Activated CD4-positive, alpha-beta T cell treated with anti-CD3 and anti-CD28 coated beads, Interleukin-2, amount 50 U/mL, for 4 hours (primary cell): Measurements from ENCODE around the gene SPTSSB.
A peak's percentile ranks its signal among the peaks of the same experiment; 100 is the strongest.

Experiments
- DNase-seq, 2 experiments: peaks; one replicate each; pipeline ENCODE4 v3.0.0-alpha.2; 2020

The SPTSSB gene

DNA sequence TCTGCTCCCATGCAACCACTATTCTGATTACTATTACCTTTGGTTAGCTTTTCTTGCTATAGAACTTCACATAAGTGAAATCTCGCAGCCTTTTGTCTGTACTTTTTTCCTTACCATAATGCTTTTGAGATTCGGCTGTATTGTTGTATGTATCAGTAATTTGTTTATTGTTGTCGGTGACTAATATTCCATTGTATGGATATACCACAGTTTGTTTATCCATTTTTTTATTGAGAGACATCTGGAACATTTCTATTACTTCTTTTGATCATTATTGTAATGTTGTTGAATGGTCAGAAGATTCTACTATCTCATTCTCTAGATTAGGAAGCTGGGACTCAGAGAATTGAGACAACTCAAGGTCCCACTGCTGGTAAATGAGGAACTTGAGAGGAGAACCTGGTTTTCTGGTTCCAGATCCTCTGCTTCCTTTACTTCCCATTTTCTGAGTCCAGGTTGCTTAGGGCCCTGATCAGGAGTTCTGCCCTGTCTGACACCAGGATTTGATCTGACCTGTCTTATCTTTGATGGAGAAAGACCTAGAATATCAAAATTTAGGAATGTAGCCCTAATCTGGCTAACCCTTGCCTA, 18.2 kb upstream of the SPTSSB start:
- DNase-seq = no peak

DNA sequence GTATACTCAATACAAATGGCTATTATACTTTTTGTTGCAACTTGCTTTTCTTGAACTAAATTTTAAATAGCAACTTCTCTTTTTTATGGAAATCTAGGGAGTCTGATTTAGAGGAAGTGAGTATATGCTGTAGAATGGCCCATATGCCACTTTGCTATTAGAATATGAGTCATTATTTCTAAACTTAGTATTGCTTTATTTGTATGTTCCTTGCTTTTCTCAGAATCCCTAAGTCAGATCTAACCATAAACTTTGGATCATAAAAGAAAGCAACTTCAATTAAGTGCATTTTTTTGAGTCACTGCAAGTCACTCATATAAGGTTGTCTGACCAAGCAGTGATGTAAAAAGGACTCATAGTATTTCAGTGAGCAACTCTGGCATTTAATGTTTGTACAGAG, 17.5 kb upstream of the SPTSSB start:
- DNase-seq = no peak

DNA sequence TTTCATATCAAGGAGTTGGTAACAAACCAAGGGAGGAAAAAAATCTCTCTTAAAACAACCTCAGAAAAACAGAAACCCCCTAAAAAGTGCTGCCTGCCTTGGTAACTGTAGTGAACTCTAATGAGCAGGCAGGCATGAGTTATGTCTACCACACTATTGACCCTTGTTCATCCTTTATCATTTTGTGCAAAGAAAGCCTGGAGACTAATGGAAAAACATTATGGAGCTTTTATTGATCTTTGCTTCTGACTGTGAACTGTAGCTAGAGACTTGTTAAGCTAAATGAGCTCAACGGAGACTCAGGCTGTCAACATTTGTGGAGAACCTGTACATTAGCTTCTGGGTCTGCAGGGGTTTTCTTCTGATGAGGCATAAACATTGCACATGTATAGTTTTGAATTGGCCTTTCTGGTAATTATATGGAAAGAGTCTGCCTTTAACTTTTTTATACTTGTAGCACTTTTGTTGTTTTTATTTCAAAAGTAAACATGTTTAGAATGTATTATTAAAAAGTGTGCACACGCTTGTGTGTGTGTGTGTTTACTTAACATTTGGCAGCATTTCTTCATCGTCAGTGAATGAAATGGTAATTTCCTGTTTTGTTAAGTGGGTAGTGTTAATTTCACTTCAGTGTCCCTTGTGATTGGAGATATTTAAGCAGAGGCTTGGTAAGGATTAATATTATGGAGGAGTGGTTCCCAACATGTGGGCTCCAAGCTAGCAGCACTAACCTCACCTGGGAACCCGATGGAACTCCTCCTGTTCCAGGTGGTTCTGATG, 15.9 kb upstream of the SPTSSB start:
- DNase-seq = no peak

DNA sequence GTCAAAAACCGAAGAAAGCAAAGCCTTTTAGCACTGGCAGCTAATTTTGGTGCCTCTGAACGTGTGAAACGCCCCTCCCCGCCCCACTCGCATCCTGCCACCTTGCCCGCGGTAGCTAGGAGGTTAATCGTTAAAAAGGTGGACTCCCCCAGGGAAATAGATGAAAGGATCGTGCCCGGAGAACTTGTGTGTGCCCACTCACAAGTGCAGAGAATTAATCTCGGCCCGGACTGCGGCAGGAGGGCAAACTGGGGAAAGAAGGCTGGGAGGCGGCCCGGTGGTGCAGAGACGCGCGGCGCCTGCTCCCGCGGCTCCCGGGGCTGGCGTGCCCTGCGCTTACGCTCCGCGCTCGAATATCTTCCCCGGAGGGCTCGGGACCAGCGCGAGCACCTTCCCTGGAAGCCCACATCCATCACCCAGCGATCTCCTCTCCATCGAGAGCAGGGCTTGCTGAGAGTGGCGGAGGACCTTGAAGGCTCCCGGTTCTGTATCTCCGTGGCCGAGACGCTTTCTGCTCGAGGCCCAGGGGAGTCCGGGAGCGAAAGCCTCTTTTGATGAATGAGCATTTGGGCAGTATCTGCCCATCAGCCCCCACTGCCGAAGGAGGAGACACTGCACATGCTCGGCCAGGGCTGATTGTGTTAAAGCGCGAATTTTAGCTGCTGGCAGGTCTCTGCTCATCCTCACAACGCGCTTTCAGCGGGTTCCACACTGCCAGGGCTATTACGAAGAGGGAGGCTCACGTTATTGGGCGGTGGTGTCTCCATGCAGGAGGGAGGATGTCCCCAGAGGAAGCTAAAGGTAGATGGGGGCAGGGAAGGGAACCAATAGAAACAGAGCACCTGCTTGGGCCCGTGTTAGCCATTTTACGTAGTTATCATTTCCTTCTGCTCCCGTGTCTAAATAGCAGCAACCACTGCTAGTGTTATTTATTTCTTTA, 1.3 kb upstream of the SPTSSB start:
- DNase-seq = peak in 1 of 2 experiments; percentile 1

DNA sequence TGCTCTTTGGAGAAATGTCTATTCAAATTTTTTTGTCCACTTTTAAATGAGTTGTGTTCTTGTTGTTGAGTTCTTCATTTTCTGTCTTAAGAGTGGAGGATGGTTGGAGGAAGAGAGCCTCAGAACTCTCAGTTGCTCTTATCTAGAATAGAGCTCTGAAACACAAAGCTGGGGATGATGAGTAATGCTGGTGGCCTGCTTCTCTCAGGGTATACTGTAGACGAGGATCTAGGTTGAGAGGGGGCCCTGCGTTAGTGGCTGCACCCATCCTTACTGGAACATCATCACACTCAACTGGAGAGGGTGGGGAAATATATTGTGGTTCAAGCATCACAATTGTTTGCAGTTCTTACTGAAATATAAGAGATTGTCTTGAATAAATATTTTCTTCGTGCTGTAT, 1.8 kb downstream of the SPTSSB start:
- no peak for DNase-seq

DNA sequence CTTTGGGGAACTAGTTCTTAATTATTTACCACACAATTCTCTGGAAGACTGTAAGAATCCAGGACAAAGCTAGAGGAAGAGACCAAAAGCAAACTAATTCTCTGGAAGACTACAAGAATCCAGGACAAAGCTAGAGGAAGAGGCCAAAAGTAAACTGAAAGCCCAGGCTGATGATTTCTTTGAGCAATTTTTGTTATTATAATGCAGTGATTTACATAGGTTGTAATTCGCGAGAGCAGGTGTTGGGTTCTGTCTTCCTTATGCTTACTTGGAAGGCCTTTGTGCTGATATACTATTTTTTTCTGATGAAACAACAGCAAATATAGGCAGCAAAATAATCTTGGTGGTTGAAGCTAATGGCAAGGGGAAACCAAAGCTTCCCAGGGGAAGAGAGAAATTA, 5.2 kb downstream of the SPTSSB start:
- DNase-seq = no peak

DNA sequence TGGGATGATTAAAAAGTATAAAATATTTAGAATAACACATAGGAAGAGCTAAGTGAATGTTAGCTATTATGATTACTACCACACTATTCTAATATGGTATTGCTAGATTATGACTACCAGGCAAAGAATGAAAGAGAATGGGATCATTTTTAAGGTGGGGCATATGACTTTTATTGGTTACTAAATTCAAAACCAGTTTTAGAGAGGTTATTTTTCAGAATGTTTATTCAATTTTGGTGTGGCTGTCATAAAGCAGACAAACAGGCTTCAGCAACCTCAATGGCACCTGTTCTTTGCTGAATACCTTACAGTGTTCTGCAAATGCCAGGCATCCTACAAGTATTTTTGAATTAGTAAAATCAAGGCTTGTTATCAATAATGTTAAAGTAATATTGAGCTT, 12.8 kb downstream of the SPTSSB start:
- DNase-seq = no peak

DNA sequence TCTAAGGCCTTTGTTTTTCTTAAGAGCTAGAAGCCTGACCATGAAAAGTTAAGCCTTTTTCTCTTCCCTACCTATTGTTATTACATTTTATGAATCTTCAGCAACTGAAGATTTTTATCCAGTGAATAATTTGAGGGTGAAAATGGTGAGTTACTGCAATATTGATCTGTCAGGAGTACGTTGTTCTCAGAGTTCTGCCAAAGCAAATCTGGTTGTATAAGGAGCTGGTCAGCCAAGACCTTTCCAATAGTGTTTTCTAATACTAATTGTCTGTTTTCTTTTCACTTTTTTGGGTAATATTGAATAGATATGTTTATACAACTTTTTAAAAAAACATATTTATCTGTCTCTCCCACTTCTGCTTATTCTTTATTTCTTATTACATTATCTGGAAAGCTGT, 15.0 kb downstream of the SPTSSB start:
- DNase-seq = no peak

DNA sequence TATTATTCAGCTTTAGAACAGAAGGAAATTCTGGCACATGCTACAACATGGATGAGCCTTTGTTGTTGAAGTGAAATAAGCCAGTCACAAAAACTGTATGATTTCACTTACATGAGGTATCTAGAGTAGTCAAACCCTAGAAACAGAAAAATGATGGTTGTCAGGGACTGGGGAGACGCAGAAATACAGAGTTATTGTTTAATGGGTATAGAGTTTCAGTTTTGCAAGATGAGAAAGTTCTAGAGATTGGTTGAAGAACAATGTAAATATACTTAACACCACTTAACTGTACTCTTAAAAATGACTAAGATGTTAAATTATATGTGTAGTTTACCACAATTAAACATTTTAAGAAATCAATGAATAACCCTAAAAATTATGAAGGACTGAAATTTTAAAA, 15.8 kb downstream of the SPTSSB start:
- no peak for DNase-seq

DNA sequence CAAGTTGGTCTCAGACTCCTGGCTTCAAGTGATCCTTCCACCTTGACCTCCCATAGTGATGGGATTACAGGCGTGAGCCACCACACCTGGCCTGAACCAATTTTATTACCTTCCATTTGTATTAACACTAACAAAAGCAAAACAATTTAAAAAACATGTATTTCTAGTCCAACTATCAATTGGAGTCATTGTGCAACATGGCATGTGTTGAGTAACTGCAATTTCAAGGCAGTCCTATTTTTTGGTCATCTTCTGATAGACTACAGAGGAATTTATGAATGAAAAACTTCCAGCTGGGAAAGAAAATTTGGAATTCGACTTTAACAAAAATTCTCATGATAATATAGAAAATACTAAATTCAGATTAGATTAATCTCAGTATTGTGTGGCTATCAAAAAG, 16.8 kb downstream of the SPTSSB start:
- DNase-seq = no peak

DNA sequence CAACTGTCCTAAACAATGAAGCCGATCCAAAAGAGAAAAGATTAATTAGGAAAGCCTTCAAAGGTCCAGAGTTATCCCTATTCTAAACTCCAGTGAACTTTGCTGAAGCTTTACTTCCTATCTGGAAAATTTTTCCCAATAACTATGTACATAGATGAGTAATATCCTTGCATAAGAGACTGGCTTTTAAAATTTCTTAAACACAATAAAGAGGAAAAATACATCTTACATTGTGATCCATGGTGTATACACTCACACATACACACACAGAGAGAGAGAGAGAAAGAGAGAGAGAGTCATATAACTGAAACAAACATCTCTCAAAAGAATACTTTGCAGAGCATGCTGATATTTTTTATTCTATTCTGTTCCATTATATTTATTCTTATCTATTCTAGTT, 20.0 kb downstream of the SPTSSB start:
- no peak for DNase-seq

DNA sequence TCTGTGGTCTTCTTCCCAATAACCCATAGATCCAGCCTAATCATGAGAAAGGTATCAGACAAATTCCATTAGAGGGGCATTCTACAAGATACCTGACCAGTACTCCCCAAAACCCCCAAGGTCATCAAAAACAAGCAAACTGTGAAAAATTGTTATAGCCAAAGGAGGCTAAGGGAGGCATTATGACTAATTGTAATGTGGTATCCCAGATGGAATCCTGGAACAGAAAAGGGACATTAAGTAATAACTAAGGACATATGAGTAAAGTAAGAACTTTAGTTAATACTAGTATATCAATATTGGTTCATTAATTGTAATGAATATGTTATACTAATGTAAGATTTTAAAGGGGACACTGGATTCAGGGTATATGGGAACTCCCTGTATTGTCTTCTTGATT, 20.4 kb downstream of the SPTSSB start:
- DNase-seq = no peak

DNA sequence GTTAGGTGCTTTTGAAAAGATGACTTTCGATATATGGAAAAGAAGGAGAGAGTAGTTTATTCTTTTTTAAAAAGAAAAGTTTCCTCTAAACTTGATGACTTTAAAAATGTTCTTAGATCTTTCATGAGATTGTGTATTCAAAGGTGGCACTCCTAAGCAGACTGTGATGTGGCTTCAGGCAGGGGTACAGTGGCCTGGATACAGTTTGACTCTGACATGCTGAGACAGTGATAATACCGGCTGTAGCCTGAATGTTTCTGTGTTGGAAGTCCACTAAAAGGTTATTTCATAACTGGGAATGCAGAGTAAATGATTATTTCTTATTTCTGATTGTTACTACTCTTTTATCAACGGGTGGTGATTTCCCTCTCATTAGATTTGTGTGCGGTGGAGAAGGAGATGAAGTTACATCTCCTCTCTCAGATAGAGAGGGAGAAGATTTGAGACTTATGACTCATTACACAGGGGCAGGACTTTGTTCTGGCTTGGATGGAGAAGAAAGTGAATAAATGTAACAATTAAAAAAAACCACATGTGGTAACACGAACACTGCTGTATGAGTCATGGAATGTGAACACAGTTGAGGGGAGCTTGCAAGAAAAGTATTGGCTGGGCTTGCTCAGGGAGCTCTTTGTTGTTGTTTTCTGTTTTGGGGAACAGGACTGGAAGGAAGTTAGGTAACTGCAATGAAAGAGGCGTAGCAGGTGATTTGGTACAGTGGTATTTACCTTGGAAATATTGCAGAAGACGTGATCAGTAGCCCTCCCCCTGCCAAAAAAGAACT, 21.6 kb downstream of the SPTSSB start:
- DNase-seq = peak; percentile 19 to 35

DNA sequence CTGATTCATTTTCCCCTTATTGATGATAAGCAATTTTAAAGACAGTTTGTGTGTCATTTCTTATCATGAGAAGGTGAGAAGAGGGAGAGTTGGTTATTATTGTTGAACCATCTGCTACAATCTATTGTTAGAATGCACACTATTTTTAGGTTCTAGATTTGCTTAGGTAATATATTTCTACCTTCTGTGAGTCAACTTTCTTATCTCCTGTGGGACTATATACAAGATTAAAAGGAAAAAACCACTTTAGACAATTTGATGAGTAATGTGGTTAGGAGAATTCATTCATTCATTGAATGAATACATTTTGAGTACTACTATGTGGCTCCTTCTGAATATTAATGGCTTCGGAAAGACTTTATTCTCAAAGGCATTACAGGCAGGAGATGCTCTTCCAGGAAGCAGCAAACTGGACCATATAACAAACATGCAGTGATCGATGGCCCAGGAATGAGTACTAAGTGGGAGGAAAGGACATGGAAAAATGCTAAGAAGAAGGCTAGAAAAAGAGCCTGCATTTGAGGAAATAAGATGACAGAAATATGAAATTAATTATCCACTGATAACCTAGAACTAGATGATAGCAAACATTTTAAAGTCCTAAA, 22.4 kb downstream of the SPTSSB start:
- DNase-seq = no peak

DNA sequence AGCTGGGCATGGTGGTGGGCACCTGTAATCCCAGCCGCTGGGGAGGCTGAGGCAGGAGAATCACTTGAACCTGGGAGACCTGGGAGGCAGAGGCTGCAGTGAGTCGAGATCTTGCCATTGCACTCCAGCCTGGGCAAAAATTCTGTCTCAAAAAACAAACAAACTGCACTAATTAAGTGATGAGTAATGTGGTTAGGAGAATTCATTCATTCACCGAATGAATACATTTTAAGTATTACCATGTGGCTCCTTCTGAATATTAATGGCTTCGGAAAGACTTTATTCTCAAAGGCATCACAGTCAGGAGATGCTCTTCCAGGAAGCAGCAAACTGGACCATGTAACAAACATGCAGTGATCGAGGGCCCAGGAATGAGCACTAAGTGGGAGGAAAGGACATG, 23.6 kb downstream of the SPTSSB start:
- no peak for DNase-seq

DNA sequence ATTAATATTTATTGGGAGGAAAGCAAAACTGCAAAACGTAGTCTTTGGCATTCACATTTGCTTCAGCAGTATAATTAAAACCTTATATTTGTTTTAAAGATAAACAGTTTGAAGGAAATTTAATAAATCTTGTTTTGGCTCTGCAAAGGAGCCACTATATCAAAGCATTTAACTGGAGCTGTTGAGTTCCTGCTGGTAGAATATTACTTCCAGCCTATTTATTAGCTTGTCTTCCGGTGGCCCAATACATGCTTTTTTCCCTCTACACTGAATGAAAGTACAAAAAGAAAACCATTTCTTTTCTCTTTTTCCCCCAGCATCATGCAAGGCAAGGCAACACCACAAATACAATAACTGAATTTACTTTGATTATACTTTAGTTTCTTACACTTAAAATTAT, 26.3 kb downstream of the SPTSSB start:
- DNase-seq = no peak

DNA sequence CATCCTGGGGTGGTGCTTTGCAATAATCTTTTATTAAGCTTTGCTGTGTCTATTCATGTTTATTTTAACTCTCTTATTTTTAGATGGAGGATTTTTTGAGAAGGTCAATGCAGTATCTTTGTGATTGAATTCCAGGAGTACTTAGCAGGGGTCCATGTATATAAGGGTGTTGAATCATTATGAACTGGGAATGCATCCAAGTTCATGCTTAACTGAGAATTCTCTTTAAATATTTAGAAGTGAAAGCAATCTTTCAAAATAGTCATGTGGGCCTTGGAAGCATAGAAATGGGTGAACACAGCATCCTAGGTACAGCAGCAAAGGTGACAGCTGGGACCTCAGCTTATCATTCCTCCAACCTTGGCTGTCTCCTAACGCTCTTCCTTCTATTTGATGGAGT, 27.3 kb downstream of the SPTSSB start:
- no peak for DNase-seq

DNA sequence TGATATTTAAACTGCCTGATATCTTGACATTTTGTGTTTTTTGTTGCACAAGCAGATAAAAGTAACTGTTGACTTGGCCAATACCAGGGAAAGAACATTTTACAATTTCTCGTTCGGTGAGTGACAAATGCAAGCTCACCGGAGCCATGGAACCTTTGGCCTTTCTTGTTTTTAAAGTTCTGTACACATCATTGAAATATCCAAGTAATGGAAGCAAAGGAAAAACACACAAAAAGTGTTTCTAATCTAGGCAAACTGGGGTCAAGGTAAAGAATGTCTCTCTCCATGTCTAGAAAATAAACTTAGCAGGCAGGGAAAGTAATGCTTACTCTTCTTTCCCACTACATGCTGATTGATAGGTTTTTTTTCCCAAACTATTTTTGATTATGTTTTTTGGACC, 27.8 kb downstream of the SPTSSB start:
- DNase-seq = no peak

DNA sequence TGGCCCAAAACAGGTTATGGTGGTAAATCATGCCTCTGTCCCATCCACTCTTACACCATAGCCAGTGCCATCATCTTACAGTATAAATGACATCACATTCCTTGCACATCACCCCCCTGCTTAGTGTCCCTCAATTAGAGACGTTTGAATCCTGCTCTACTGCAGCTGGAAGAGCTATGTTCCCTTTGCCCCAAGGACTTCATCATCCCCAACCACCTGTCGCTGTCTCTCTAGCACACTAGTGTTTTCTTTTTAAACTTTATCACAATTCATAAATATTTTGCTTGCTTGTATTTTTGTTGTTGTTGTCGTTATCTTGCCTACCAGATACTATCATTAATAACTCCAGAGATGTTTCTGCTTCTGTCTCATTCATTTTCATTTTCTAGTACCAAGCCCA, 28.7 kb downstream of the SPTSSB start:
- no peak for DNase-seq

DNA sequence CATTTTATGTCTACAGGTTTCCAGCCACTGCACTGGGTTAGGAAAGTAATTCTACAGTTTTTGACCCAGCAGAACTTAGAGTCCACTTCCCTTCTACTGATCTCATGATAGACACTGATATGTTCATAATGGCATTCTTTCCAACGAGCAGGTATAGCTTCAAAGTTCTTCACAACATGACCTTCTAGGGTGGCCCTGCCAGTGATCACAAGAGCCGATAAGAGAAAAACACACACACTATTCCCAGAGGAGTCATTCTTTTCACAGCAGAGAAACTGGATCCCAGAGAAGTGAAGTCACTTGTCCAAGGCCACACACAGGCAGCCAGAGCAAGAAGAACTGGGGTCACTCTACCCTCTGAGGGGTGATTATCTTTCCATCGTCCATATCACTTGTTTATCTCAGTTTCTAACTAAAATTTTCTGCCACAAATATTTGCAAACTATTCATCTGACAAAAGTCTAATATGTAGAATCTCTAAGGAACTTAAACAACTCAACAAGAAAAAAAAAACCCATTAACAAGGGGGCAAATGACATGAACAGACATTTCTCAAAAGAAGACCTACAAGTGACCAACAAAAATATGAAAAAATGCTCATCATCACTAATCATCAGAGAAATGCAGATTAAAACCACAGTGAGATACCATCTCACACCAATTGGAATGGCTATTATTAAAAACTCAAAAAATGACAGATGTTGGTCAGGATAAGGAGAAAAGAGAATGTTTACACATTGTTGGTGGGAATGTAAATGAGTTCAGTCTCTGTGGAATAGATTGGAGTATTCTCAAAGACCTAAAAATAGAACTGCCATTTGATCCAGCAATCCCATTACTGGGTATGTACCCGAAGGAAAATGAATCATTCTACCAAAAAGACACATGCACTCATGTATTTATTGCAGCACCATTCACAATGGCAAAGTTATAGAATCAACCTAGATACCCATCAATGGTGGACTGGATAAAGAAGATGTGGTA, 31.5 kb downstream of the SPTSSB start:
- DNase-seq = no peak

DNA sequence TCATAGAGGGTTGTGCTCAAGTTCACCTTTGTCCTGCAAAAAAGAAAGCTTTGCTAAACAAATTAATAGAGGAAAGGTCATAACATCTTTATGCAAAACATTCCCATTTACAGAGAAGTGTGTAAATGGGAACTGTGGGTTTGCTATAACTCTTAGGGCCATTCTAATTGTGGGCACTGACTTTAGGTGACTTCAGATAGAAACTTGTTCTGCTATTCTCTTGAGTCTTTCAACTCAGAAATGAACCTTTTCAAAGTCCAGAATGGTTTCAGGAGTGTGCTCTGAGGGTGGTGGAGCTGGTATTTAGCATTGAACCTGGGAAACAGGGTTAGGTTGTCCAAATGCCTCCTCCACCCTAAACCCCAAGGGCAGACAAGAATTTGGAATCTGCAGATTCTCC, 34.0 kb downstream of the SPTSSB start:
- no peak for DNase-seq
